ENCODE results near the gene KRTAP10-6. TPM values are rescaled to one million over a fixed set of nuclear protein-coding genes. Genes with fewer than 3 reads are reported as not detected.
"Not testable (repeated sequence)": the region's sequence is repeated elsewhere in the genome, so short reads cannot be mapped to it uniquely, and the experiment has no call there.

Gene KRTAP10-6
- polyA plus RNA-seq, 1 of the 3 experiments (the other 2 are of a cell fraction), result not detected

DNA sequence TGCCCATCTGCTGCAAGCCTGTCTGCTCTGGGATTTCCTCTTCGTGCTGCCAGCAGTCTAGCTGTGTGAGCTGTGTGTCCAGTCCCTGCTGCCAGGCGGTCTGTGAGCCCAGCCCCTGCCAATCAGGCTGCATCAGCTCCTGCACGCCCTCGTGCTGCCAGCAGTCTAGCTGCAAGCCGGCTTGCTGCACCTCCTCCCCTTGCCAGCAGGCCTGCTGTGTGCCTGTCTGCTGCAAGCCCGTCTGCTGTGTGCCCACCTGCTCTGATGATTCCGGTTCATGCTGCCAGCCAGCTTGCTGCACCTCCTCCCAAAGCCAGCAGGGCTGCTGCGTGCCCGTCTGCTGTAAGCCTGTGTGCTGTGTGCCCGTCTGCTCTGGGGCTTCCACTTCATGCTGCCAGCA is 8.8 kb upstream of the KRTAP10-6 start:
- H3K4me1 ChIP-seq (ENCODE audit: control insufficient read depth in 1 of 2, insufficient read depth in 2 of 2, low read depth in 1 of 2, low read length in 1 of 2); H3K36me3 ChIP-seq (replicated peaks in 1 of 2; ENCODE audit: control insufficient read depth in 1 of 2, insufficient read depth in 2 of 2, low read length in 1 of 2); H3K4me3 ChIP-seq (ENCODE audit: low read depth in 2 of 2, low read length in 1 of 2); H3K79me2 ChIP-seq (ENCODE audit: insufficient read depth); POLR2A ChIA-PET; H3K4me2 ChIP-seq; H3K27ac ChIP-seq (ENCODE audit: low read depth in 2 of 2, low read length in 1 of 2); H3K9ac ChIP-seq; H4K20me1 ChIP-seq (ENCODE audit: insufficient read depth); H2AFZ ChIP-seq (ENCODE audit: low read depth); DNase-seq; H3F3A ChIP-seq (replicated peaks; ENCODE audit: insufficient read depth); H3K9me2 ChIP-seq; H3K9me3 ChIP-seq; CTCF ChIA-PET: not testable (repeated sequence)
- peaks cover 10% of the 10 kb centered on the region; the same call in 1 of the 2 replicates for H3K27me3 ChIP-seq (ENCODE audit: insufficient read depth)
- 18% methylated on average over 6 of the region's 10 CpGs for WGBS (ENCODE audit: low lambda C conversion rate)

DNA sequence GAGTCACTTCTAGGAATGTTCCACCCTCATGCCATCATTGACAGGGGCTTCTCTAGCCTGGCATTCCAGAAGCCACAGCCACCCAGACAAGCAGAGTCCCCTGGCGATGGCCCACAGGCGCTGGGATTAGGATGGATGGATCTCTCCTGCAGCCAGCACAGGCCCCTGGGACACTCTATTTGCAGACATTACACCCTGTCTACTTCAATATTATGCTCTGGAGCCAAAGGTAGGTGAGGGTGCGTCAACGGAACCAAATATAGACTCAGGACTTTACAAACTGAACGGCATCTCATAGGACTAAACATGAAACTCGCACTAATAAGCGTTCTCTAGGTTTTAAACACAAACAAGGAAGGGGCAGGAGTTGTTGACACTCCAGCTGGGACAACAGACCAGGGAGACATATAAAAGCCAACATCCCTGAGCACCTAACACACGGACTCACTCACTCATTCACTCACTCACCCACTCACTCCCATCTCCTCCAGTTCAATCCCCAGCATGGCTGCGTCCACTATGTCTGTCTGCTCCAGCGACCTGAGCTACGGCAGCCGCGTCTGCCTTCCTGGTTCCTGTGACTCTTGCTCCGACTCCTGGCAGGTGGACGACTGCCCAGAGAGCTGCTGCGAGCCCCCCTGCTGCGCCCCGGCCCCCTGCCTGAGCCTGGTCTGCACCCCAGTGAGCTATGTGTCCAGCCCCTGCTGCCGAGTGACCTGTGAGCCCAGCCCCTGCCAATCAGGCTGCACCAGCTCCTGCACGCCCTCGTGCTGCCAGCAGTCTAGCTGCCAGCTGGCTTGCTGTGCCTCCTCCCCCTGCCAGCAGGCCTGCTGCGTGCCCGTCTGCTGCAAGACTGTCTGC is 8.0 kb upstream of the KRTAP10-6 start, which contains the start of gene KRTAP10-7:
TSS of gene KRTAP10-7 (plus strand) at position 480 of the 861 bp plus-strand sequence. CDS start at position 505, 25 bp downstream.
- H3K4me1 ChIP-seq (ENCODE audit: control insufficient read depth in 1 of 2, insufficient read depth in 2 of 2, low read depth in 1 of 2, low read length in 1 of 2); H3F3A ChIP-seq (replicated peaks; ENCODE audit: insufficient read depth); DNase-seq; H3K9me2 ChIP-seq; H3K27ac ChIP-seq (ENCODE audit: low read depth in 2 of 2, low read length in 1 of 2); CTCF ChIA-PET; H3K4me3 ChIP-seq (ENCODE audit: low read depth in 2 of 2, low read length in 1 of 2); H4K20me1 ChIP-seq (ENCODE audit: insufficient read depth); H2AFZ ChIP-seq (ENCODE audit: low read depth); H3K9ac ChIP-seq; H3K4me2 ChIP-seq; H3K36me3 ChIP-seq (replicated peaks in 1 of 2; ENCODE audit: control insufficient read depth in 1 of 2, insufficient read depth in 2 of 2, low read length in 1 of 2); H3K9me3 ChIP-seq; POLR2A ChIA-PET; H3K79me2 ChIP-seq (ENCODE audit: insufficient read depth): not testable (repeated sequence)
- 31% methylated on average over 18 of the region's 23 CpGs for WGBS (ENCODE audit: low lambda C conversion rate)
- peaks cover 10% of the 10 kb centered on the region; the same call in 1 of the 2 replicates for H3K27me3 ChIP-seq (ENCODE audit: insufficient read depth)

DNA sequence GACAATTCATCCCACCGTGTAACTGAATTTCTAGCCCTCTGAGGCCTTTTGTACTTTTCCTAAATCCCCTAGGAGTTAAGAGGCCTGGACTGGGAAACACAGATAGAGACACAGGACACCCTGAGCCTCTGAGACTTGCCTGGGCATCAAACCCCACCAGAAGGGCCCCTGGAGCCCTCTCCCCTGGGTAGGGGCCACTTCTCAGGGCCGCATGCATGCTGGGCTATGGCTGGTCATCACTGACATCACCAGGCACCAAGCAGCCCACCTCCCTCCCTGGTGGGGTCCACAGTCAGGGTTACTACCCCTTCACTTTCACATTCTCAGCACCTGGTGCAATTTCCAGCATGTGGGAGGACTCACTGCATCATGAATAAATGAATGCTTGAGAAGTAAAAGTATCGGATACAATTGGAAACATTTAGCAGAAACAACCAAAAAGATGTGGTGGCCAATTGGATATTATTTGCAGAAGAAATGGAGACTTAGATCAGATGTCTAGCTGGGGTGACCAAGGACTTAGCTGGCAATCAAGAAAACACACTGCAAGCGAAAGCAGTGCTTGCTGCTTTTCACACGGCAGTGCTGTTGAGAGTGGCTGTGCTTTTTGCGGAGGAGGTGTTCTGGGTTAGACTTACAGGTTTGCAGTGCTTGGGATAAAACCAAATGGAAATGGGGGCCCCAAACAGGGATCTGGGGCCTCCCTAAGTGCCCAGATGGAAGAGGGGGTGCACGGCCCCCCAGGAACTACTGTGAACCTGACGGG is 7.1 kb upstream of the KRTAP10-6 start:
- no peak overlapping the region for H3K9ac ChIP-seq
- H3K79me2 ChIP-seq (ENCODE audit: insufficient read depth), result no peaks in the 10 kb centered on the region
- no peaks in the 10 kb centered on the region; a peak in 1 of 4 replicates for H3K4me1 ChIP-seq (ENCODE audit: control insufficient read depth in 1 of 2, insufficient read depth in 2 of 2, low read depth in 1 of 2, low read length in 1 of 2)
- H3K9me3 ChIP-seq, result no peaks in the 10 kb centered on the region
- no peaks in the 10 kb centered on the region for H3K9me2 ChIP-seq
- no peak overlapping the region for H3K4me3 ChIP-seq (ENCODE audit: low read depth in 2 of 2, low read length in 1 of 2)
- no peak overlapping the region for H2AFZ ChIP-seq (ENCODE audit: low read depth)
- 61% methylated on average over 5 of the region's 8 CpGs for WGBS (ENCODE audit: low lambda C conversion rate)
- H3K27me3 ChIP-seq (ENCODE audit: insufficient read depth), result peaks cover 12% of the 10 kb centered on the region; the same call in 1 of the 2 replicates
- no peak overlapping the region for H3K4me2 ChIP-seq
- TF ChIP-seq TEAD4 (IDR thresholded peaks at IDR 0.05; ENCODE audit: borderline replicate concordance, insufficient read depth) (no peak), NFIC (IDR thresholded peaks at IDR 0.05; ENCODE audit: borderline replicate concordance) (no peak)
- ChIA-PET POLR2A (no interaction called here), CTCF (no interaction called here)
- H3K36me3 ChIP-seq (replicated peaks in 1 of 2; ENCODE audit: control insufficient read depth in 1 of 2, insufficient read depth in 2 of 2, low read length in 1 of 2), result no peaks in the 10 kb centered on the region
- no peak overlapping the region for H3K27ac ChIP-seq (ENCODE audit: low read depth in 2 of 2, low read length in 1 of 2)
- H4K20me1 ChIP-seq (ENCODE audit: insufficient read depth), result no peaks in the 10 kb centered on the region
- H3F3A ChIP-seq (replicated peaks; ENCODE audit: insufficient read depth), result no peaks in the 10 kb centered on the region
- DNase-seq, result no peak

DNA sequence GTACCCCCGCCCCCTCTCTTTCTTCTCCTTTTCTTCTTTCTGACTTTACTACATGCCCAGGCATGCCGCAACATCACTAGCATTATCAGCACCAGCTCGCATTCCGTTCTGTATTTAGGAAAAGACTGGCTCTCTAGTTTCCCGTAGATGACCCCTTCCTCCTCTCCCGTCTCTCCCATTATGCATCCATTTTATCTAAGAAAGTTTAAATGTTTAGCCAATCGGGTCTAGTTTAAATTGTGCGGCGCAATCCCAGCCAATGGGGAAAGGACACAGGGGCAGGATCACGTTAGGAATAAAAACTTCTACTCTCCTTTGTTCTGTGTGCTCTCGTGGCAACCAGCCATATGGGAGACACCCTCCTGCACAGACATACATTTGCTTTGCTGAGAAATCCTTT is 5.8 kb upstream of the KRTAP10-6 start:
- Histone ChIP-seq H3K4me1 (ENCODE audit: control insufficient read depth in 1 of 2, insufficient read depth in 2 of 2, low read depth in 1 of 2, low read length in 1 of 2) (peaks cover 0 to 2% of the 10 kb centered on the region in 2 experiments; a peak in 1 of 4 replicates), H2AFZ (ENCODE audit: low read depth) (peak overlapping the region; percentile 30; the same call in 1 of the 2 replicates), H3K27ac (ENCODE audit: low read depth in 2 of 2, low read length in 1 of 2) (no peak overlapping the region), H3F3A (replicated peaks; ENCODE audit: insufficient read depth) (no peaks in the 10 kb centered on the region), H3K9me3 (no peaks in the 10 kb centered on the region), H3K9me2 (no peaks in the 10 kb centered on the region), H3K36me3 (replicated peaks in 1 of 2; ENCODE audit: control insufficient read depth in 1 of 2, insufficient read depth in 2 of 2, low read length in 1 of 2) (no peaks in the 10 kb centered on the region), H3K27me3 (ENCODE audit: insufficient read depth) (peaks cover 19% of the 10 kb centered on the region), H3K4me3 (ENCODE audit: low read depth in 2 of 2, low read length in 1 of 2) (no peak overlapping the region), H4K20me1 (ENCODE audit: insufficient read depth) (no peaks in the 10 kb centered on the region), H3K79me2 (ENCODE audit: insufficient read depth) (no peaks in the 10 kb centered on the region), H3K4me2 (no peak overlapping the region), H3K9ac (no peak overlapping the region)
- DNase-seq, result no peak
- 57% methylated on average over 11 of the region's 11 CpGs for WGBS (ENCODE audit: low lambda C conversion rate)
- TF ChIP-seq FOXM1 (IDR thresholded peaks at IDR 0.05; ENCODE audit: low read depth), result no peak
- TF ChIP-seq TCF12 (IDR thresholded peaks at IDR 0.05), result no peak
- TF ChIP-seq RFX5 (IDR thresholded peaks at IDR 0.05; ENCODE audit: low read length), result no peak
- TF ChIP-seq, protein P1, sequence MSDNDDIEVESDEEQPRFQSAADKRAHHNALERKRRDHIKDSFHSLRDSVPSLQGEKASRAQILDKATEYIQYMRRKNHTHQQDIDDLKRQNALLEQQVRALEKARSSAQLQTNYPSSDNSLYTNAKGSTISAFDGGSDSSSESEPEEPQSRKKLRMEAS (IDR thresholded peaks at IDR 0.05; ENCODE audit: low read depth), result no peak
- no peak for TF ChIP-seq RAD21 (IDR thresholded peaks at IDR 0.05; ENCODE audit: low read length)
- POLR2A ChIA-PET, result no interaction called here
- CTCF ChIA-PET, result no interaction called here
